Activated T-helper 9 cell treated with anti-CD3 and anti-CD28 coated beads, Interleukin-2, amount 50 U/mL, for 16 hours (primary cell): ENCODE results near the gene STAT5B.
"Not testable (repeated sequence)": the region's sequence is repeated elsewhere in the genome, so short reads cannot be mapped to it uniquely, and the experiment has no call there.

Experiments used
- DNase-seq: peaks from one replicate; pipeline ENCODE4 v3.0.0-alpha.2; 2020; ENCODE audit warnings: low read depth

The STAT5B gene

DNA sequence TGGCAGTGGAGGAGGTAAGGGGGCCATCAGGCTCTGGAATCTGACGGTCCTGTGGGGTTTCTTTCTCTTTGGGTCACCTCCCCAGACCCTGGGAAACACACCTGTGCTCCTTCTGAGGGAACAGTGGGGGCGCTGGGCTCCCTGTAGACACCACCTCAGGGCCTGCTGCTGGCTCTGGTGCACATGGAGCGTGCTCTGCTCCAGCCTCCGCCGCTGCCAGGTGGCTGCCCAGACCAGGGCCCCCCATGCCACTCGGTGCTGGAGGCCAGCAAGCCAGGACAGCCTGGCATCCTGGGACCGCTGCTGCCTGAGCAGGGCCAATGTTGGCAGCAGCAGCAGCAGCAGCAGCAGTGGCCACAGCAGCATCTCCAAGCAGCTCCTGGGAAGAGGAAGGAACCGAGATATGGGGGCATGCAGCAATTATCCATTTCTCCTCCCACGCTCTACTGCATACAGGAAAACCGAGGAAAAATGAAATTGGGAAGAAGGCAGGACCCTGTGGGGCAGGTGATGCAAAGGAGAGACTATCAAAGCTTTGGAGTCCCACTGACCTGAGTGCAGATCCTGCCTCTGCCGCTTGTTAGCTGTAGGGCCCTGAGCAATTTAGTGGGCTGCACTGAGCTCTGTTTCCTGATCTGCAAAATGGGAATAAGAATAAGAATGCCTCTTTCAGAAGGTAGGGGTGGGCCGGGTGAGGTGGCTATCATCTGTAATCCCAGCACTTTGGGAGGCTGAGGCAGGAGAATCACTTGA, 82.8 kb downstream of the STAT5B start:
- no peak for DNase-seq

DNA sequence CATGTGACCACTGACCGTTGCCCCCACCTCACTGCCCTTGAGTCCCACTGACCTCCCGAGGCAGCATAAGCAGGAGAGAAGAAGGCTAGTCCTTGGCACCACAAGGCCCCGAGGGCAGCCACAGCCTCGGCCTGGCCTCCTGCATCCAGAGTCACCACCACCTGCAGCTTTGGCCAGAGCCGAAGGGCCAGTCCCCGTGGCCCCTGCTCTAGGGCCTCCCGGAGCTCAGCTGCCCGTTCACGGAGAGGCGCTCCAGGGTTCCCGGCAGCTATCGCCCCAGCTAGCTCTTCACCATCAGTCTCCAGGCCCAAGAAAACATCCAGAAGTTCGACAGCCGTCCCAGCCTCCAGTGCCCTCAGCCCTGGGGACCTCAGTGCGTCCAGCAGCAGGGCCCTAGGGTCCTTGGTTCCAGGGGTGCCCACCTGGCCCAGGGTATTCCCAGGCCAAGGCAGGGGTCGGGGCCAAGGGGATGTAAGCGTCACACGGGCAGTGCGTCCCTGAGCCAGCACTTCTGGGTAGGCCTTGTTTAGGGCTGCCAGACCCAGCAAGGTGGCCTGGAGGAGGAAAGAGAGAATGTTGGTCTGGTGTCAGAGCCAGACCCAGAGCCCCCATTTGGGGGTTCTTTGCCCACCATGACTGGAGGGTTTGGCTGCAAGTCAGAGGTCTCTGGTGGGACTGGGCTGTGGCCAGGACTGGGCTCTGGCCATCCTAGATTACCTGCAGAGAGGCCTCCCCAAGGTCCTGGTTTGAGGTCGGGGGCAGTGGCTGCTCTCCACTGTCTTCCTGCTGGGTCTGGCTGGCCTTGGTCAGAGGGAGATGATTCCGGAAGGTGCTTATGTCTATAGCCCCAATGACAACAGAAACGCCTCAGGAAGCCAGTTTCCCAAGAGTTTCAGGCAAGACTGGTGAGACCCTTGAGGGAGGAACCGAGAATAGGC, 83.7 kb downstream of the STAT5B start:
- no peak for DNase-seq

DNA sequence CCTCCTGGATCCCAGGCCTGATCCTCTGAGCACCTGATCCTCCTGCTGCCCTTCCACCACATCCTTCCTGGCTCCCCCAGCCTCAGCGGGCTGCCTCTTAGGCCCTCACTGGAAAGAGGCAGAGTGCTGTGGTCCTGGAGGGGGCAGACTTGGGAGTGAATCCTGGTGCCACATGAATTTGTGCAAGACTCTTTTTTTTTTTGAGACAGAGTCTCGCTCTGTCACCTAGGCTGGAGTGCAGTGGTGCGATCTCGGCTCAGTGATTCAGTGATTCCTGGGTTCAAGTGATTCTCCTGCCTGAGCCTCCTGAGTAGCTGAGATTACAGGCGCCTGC, 84.9 kb downstream of the STAT5B start:
- no peak for DNase-seq

DNA sequence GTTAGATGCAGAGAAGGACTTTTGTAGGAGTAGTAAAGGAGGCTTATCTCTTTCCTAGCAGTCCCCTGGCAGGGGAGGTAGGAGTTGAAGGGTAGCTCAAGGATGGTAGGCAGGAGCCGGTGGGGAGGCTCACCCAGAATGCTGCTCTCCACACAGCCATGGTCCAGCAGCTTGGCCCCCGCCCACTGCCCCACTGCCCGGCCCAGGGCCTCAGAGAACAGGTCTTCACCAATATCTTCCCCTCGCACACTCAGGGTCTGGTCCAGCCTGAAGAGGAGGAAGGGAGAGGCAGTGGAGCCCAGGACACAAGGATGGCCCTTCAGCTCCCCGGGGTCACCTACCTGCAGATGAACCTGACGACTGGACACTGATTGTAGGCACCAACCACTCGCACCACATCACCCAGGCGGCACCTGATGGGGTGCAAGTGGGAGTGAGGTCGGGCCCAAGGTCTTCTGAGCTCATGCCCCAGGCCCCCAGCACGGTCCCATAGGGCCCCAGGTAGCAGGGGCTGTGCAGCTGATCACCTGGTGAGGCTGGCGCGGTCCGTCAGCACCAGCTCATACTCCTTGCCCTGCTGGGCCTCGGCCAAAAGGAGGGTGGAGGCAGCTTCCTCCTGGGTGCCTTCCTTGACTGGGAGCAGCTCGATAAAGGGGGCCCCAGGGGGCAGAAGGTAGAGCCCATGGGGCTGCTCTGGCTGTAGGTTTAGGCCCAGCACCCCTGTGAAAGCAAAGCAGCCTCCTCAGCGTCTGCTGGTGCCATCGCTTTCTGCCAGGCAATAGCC, 85.5 kb downstream of the STAT5B start:
- DNase-seq: no peak

DNA sequence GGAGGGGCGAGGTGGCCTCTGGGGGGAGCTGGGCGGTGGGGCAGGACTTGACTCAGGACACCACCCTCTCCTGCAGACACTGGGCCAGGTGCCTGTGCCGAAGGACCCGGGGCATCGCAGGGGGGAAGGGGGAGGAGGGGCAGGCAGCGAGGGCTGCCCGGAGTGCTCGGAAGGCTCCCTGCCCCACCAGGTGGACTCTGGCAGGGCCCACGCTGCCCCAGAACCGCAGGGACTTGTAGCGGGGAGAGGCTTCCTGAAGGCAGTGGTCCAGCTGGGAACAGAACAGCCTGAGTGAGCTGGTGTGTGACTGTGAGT, 86.6 kb downstream of the STAT5B start:
- no peak for DNase-seq

DNA sequence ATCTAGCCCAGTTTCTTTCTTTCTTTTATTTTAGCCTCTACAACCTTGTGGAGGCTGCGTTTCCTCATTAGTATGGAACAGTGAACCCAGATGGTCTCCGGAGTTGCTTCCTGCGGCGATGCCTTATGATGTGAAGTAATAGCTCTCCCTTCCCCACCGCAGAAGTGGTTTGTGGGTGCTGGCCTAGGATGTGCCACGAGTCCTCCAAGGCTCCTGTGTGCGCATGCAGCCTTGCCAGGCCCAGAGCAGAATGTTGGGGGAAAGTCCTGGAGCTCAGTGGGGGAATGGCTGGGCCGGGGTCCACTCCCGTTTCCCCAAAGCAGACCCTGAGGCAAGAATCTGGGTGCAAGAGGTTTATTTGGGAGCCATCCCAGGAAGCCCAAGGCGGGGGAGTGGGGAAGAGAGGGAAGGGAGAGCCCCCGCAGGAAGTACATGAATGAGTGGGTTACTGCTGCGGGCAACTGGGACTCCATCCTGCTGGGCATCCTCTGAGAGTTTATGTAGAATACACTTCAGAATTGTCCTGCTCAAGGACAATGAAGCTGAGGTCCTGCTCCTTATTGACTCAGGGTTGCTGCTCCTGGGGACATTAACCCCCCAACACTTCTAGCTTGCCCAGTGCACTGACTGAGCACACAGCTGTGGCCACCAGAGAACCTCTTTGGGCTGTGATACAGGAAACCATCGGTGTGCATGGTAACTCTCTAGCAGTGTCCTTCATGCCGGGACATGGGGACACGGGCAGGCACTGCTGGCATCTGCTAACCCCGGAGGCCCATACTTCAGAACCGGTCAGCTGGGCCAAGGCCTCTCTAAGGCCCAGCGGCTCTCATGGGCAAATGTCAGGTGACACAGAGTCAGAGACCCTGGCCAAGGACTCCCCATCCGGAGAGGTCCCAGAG, 87.2 kb downstream of the STAT5B start:
- DNase-seq: no peak

DNA sequence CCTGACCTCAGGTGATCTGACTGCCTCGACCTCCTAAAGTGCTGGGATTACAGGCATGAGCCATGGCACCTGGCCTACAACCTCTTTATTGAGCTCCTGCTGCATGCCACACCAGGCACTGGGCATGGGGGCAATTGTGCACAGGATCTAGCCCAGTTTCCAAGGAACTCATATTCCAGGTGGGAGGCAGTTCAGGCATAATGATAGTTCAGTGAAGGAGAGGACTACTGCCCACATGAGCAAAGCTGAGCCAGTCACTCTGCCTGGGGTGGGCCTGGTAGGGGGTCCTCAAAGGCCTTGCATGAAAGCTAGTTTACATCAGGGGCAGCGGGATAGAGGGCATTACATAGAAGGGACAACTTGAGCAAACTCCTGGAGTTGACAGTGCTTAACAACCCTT, 88.4 kb downstream of the STAT5B start:
- no peak for DNase-seq

DNA sequence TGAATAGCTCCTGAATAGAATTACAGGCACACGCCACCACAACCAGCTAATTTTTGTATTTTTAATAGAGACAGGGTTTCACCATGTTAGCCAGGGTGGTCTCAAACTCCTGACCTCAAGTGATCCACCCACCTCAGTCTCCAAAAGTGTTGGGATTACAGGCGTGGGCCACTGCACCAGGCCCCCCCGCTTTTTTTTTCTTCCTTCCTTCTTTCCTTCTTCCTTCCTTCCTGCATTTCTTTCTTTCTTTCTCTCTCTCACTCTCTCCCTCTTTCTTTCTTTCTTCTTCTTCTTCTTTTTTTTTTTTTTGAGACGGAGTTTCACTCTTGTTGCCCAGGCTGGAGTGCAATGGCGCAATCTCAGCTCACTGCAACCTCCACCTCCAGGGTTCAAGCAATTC, 90.0 kb downstream of the STAT5B start:
- DNase-seq: not testable (repeated sequence)

DNA sequence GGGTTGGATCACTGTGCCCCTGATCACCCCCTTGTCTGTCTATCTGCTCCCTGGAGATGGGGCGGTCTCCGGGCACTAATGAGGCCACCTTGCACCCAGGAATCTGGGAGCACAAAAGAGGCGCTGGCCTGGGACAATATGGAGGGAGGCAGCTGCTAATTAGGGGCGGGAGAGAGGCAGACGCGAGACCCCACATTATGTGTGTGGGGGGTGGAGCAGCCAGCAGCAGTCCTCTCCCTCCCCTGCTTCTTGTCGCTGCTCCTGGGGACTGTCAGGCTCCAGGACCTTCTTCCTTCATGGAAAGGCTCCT, 90.6 kb downstream of the STAT5B start:
- no peak for DNase-seq

DNA sequence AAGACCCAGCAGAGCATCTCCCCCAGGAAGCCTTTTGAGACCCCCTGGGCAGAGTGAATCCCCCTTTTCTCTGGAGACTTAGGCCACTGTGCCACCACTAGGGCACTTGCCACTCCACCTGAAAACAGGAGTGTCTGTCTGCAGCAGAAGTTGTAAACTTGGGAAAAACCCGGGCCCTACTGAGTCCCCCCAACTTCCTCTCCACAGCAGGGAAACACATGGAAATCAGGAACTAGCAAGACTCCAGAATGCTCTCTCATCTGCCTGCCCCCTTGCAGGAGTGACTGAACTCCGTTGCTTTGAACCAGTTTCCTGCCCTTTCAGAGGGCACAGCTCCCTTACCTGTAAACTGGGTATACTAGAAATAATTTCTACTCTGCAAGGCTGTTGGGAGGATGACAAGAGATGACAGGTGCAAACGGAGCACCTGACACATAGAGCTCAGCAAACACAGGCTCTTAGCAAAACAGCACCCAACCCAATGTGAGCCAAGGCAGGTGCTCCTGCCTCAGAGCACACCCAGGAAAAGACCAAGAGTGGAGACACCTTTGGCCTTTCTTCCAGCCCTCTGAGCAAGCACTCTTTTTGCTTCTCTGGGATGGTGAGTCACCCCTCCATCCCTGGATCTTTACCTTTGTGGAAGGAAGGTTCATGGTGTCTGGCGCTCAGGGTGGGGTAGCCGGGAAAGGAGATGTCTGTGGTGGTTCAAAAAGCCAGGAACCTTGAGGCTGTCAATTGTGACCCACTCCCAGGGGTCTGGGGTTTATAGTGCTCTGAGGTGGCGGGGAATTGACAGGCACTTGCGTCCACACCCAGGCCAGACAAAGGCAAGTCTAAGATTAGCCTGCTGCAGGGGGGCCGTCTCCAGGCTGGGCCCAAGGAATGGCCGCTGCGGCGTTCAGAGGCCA, 91.2 kb downstream of the STAT5B start, which contains the start of gene HCRT:
HCRT (minus strand) TSS at position 740 of the 908 bp plus-strand sequence; CDS start at position 653, 87 bp downstream.
- no peak for DNase-seq

DNA sequence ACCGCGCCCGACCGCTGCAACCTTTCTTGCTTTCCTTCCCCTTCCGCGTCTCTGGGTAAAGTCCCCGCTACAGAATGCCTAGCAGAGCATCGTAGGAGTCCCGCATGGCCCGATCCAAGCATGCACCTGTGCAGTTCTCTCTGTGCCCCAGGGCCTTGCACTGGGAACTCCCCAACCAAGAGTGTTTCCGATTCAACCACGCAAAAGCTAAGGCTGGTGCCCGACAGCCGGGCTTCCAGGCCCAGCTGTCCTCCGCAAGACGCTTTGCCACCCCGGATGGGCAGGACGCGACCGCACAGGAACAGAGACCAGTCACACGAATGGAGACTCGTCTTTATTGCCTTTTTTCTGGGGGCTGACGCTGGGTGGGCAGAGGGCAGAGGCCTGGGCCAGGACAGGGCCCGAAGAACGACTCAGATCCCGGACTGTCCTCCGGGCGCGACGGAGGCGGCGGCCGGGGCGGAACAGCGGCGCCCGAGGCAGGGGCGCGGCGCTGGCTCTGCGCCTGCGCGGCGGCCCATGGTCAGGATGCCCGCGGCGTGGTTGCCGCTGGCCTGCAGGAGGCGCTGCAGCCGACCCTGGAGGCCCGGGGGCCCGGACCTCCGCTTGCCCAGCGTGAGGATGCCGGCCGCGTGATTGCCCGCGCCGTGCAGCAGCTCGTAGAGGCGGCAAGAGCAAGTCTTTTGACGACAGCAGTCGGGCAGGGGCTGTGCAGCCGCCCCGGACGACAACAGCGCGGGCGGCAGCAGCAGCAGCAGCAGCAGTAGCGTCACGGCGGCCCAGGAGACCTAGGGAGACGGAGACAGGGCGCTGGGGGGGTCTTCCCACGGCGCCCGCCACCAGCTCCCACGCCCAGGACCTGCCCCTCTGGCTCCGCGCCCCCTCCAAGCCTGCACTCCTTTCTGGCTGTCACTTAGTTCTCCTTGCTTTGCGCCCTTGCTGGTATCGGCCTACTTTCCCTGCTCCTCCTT, 92.2 kb downstream of the STAT5B start:
- DNase-seq: peak; percentile 68

DNA sequence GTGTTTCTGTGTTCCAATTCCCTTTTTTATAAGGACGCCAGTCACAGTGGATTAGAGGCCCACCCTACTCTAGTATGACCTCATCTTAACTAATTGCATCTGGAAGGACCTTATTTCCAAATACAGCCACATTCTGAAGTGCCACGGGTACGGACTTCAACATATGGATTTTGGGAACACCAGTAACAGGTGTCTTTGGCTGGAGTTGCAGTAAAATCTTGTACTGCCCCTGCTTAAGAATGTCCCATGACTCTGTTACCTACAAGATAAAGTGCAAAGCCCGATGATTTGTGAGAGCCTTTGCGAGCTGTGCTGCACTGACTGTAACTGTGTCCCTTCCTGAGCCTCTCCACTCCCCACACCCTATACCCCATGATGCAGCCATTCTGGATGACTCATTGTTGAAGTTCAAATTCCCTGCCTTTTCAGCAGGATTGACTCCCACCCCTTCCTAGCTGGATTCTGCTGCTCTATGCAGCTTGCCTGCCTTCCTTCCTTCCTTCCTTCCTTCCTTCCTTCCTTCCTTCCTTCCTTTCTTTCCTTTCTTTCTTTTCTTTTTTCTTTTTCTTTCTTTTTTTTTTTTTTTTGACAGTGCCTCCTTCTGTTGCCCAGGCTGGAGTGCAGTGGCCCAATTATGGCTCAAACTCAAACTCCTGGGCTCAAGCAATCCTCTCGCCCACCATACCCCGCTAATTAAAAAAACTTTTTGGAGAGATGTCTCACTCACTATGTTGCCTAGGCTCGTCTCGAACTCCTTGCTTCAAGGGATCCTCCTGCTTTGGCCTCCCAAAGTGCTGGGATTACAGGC, 93.1 kb downstream of the STAT5B start:
- DNase-seq: no peak

DNA sequence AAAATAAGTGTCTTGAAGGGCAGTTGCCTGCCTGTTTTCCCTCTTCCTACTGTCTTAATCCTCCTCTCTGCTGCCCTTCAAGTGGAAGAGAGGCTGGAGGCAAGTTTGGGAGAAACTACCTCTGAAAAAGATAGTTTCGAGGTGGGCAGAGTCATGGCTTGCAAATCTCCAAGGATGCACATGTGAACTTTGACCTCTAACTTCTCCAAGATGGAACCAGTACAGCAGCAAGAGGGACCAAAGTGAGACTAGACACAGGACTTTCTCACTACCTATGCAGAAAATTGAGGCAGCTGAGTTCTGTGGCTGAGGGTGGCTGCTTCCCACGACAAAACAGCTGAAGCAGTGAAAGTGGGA, 94.4 kb downstream of the STAT5B start:
- DNase-seq: no peak

DNA sequence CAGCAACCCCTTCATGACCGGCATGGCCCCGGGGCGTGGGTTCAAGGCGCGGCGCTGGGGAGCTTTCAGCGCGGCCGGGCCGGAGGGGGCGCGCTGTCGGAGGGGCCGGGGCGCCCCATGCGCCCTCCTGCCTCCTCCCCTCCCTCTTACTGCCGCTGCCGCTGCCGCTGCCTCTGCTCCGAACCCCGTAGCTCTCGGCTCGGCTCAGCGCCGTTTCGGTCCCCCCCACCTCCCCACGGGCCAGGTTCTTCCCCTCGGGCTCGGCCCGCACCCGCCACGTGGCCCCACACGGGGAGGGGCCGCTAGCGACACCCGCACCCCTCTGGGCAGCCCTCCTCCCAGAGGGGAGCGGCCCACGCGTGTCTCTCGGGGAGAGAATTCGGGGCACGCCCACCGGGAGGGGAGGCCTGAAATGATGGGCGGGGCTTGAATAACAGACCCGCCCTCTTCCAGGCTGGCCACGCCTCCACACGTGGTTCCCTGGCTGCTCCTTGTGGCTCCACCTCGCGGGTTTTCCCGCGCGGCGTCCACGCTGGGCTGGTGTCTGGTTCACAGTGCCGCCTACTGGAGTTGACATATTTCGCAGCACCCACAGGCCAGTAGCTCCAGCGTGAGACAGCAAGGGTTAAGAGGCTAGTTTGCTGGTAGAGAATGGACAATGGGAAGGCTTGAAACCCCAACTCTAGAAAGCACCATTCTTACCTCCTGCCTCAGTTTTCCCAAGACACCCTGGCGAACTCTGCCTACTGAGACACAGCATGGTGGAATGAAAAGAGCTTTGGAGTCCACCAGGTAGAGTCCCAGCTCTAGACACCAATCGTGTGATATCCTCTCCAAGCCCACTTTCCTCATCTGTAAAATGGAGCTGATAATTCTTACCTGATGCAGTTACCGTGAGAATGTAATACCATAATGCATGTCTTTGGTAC, 95.0 kb downstream of the STAT5B start, which contains the start of gene KCNH4:
KCNH4 (minus strand) TSS at position 221 of the 929 bp plus-strand sequence; CDS start at position 24, 197 bp downstream.
- DNase-seq: peak; percentile 85

DNA sequence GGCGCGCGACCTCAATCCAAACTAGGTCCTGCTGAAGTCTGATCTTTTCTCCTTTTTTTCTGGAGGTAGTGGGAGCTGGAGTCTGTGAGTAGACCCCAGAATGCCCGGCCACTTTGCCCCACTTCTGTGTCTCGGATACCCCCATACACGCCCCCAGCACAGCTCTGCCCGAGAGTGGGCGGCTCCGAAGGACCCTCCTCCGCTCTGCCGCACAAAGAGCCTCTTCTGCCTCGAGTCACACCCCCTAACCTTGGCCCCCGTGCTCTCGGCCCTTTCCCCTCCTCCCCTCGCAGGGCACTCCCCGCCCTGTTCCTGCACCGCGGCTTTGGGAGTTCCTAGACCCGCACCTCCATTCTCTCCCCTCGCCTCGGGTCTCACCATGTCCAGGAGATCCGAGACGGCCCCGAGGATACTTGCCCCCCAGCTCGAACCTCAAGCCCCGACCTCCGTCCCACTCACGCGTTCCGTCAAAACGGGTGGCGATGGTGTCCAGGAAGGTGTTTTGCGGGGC, 95.7 kb downstream of the STAT5B start:
- DNase-seq: no peak

DNA sequence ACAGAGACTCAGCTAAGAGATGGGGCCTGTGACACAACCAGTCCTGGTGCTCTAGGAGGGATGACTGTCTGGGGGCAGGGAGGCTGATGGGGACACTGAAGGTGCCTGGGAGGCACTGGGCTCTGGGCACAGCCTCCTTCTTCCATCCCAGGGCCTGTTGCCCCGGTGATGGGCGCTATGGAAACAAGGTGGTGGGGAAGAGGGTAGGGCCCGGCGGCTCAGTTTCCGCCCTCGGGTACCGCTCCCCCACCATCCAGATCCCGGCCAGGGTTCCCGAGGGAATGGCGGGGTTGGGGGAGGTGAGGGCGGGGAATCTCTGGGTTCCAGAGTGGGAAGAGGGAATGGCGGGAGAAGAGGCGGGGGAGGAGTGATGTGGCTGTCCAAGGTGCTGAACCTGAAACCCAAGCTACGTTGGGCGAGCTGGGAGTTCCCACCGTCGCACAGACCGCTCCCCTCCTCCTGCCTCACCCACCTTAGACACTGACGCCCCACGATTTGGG, 96.2 kb downstream of the STAT5B start:
- no peak for DNase-seq

DNA sequence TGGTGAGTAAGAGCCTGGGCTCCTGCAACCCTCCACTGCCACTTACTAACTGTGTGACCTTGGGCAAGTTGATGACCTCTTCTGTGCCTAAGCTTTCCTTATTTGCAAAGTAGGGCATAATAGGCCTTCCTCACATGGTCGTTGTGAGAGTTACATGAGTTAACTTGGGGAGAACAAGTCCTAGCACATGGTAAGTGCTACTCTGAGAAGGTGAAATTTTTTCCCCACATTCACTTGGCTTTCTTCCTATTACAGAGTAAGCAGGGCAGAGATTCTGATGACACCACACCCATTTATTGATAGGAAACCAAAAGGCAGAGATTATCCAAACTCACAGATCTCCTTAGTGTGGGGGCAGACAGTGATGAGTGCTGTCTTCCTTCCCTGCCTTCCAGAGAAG, 96.9 kb downstream of the STAT5B start:
- no peak for DNase-seq
